GM21381 (cell line): Measurements from ENCODE around the gene C2CD3.
"Not testable (repeated sequence)": the region's sequence is repeated elsewhere in the genome, so short reads cannot be mapped to it uniquely, and the experiment has no call there.

Experiments used
- ATAC-seq: cut with Tn5 transposase; IDR thresholded peaks from one replicate; pipeline ENCODE4 v1.9.1; 2021; ENCODE audit warnings: mild to moderate bottlenecking, moderate library complexity; ENCODE audit not compliant: unreplicated experiment

The C2CD3 gene

DNA sequence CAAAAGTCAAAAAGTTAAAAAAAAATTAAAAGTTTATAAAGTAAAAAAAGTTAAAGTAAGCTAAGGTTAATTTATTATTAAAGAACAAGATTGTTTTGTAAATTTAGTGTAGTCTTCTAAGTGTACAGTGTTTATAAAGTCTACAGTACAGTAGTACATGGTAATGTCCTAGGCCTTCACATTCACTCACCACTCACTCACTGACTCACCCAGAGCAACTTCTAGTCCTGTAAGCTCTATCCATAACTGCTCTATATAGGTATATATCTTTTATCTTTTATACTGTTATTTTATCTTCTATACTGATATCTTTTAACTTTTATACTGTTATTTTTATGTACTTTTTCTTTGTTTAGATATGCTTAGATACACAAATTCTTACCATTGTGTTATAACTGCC lies 11.2 kb downstream of the C2CD3 start:
- ATAC-seq = no peak

- no peak for ATAC-seq
Measured at GRCh38 chr11:74157169-74157568, 13.6 kb downstream of the C2CD3 start.

GRCh38 chr11:74154620-74155281 lies 16.1 kb downstream of the C2CD3 start:
- no peak for ATAC-seq

- ATAC-seq = no peak
Measured at GRCh38 chr11:74153224-74153623, 17.6 kb downstream of the C2CD3 start.

DNA sequence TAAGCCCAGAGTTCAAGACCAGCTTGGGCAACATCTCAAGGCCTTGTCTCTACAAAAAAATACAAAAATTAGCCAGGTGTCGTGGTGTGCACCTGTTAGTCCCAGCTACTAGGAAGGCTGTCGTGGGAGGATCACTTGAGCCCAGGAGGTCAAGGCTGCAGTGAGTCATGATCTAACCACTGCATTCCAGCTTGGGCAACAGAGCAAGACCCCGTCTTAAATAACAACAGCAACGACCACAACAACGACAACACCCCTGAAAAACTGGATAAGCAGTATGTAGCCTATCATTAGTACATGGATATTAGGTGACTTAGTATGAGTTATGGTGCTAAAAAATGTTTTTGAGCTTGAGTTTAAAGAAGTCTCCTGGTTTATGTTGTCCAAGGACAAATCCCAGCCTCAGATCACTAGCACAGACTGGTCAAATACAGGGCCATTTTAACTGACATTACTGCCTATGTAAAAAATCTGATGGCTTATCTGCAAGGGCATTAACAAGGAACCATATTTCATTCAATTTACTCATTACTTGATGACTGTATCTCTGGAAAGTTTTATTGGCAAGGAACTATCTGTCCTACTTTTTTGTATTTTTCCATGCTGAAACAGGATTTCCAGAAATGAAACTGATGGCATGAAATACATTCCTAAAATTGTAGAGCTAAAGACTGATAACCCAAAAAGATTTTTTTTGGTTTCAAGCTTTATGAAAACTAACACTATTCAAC lies 23.4 kb downstream of the C2CD3 start:
- no peak for ATAC-seq

- no peak for ATAC-seq
Measured at GRCh38 chr11:74144592-74144991, 26.2 kb downstream of the C2CD3 start.

- ATAC-seq = no peak
Measured at GRCh38 chr11:74142624-74143023, 28.2 kb downstream of the C2CD3 start.

GRCh38 chr11:74141908-74142307 lies 28.9 kb downstream of the C2CD3 start:
- no peak for ATAC-seq

- no peak for ATAC-seq
Measured at GRCh38 chr11:74141241-74141695, 29.5 kb downstream of the C2CD3 start.

- ATAC-seq = not testable (repeated sequence)
Measured at GRCh38 chr11:74139919-74140431, 30.8 kb downstream of the C2CD3 start.

- no peak for ATAC-seq
Measured at GRCh38 chr11:74139151-74139918, 31.5 kb downstream of the C2CD3 start.

DNA sequence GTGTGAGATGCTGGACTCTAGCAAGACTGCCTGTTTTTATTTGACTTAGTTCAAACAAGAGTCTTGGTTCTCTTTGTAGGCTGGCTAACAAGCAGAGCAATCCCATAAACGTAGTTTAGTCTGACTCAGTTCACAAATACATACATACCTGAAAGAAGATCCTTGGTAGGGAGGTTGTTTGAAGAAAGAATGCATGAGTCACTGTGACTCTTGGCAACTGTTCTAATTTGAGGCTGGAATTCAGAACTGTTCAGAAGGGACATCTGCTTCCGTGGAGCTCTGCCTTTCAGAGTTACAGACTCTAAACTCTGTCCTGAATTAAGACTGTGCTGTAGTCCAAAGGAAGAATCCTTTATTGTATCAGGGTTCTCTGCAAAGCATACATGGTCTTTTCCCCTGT lies 32.2 kb downstream of the C2CD3 start:
- ATAC-seq = no peak

- no peak for ATAC-seq
Measured at GRCh38 chr11:74138021-74138420, 32.8 kb downstream of the C2CD3 start.

DNA sequence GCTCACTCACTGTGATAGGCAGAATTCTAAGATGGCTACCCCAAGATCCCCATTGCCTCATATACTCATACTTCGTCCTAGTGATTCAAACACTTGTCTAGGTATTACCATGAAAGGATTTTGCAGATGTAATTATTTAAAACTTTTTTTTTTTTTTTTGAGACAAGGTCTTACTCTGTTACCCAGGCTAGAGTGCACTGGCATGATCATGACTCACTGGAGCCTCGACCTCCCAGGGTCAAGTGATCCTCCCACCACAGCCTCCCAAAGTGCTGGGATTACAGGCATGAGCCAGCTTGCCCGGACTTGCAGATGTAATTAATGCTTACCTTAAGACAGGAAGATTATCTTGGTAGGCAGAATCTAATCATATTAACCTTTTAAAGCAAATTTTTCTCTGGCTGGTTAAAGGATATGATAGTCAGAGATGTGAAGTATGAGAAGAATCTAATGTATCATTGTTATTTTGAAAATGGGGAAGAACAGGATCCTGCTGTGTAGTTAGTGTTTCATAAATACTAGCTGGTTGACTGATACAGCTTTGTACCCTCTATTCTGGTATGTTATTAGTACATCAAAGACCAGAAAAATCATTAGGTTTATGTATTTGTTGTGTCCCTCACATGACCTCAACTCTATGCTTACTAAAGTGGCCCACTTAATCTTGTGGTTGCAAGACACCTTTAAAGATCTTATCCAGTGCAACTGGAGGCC lies 35.5 kb downstream of the C2CD3 start:
- no peak for ATAC-seq

DNA sequence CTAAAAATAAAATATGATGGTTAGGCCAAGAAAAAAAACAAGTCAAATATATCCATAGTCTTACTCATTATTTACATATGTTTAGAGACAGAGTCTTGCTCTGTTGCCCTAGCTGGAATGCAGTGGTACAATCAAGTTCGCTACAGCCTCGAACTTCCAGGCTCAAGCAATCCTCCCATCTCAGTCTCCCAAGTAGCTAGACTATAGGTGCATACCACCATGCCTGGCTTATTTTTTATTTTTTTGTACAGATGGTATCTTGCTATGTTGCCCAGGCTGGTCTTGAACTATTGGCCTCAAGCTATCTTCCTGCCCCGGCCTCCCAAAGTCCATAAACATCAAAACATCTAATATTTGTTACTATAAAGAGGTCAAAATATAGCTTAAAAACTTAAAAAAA lies 36.1 kb downstream of the C2CD3 start:
- ATAC-seq = no peak

DNA sequence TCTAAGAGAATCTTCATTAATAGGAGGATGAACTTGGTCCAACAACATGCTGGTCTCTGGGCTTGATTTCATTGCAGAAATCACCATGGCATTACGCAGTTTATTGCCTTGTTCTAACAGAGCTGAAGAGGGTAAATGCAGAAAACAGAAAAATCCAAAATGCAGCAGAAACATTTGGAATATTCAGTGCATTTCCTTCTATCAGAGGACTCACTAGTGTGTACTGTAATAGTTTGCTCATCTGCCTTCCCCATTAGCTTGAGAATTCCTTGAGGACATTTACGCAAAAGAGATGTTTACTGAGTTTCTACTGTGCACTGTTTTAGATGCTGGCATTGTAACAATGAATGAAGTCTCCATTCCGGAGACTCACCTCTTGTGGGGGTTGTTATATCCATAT lies 37.4 kb downstream of the C2CD3 start:
- no peak for ATAC-seq

- no peak for ATAC-seq
Measured at GRCh38 chr11:74132833-74133232, 38.0 kb downstream of the C2CD3 start.

- ATAC-seq = not testable (repeated sequence)
Measured at GRCh38 chr11:74129121-74129520, 41.7 kb downstream of the C2CD3 start.

DNA sequence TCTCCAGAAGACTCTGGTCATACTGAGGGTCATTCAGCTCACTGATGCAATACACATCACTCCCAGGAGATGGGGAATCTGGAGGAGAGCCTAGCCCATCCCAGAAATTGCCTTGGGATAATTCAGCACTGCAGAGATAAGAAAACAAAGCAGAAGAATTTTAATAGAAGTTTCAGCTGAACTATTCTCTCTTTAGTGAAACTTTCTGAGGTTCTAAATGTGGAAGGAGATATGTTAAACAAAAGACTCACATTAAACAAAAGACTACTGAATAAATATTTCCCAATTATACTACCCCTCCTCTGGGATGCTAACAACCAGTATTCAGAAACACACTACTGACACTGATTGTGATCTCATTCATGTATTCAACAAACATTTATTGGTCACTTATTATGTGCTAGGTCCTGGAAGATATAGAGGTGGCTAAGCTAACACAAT lies 47.8 kb downstream of the C2CD3 start:
- no peak for ATAC-seq

DNA sequence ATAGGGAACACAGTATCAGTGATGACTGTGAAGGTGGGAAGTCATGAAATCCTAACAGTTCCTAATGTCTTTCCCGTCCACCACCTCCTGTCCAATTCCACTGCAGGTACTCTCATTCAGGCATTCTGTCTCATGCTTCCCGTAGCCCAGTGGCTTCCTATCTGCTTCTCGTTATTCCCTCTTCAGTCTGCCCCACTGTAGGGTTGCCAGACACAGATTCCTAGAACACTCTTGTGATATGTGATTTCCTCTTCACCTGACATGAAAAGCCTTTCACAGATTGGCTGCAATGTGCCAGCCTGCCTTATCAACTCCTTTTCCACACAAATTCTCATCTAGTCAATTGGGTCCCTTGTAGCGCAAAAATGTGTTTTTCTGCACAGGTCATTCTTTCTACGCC lies 49.0 kb downstream of the C2CD3 start:
- ATAC-seq = no peak
